Amniotic stem cell (primary cell): ENCODE measurements around the gene EIF1.
"Not testable (repeated sequence)": the region's sequence is repeated elsewhere in the genome, so short reads cannot be mapped to it uniquely, and the experiment has no call there.

ENCODE experiments used
- DNase-seq: peaks from one replicate; lab custom pipeline; 2025; lab: John Stamatoyannopoulos, UW

EIF1 gene

DNA sequence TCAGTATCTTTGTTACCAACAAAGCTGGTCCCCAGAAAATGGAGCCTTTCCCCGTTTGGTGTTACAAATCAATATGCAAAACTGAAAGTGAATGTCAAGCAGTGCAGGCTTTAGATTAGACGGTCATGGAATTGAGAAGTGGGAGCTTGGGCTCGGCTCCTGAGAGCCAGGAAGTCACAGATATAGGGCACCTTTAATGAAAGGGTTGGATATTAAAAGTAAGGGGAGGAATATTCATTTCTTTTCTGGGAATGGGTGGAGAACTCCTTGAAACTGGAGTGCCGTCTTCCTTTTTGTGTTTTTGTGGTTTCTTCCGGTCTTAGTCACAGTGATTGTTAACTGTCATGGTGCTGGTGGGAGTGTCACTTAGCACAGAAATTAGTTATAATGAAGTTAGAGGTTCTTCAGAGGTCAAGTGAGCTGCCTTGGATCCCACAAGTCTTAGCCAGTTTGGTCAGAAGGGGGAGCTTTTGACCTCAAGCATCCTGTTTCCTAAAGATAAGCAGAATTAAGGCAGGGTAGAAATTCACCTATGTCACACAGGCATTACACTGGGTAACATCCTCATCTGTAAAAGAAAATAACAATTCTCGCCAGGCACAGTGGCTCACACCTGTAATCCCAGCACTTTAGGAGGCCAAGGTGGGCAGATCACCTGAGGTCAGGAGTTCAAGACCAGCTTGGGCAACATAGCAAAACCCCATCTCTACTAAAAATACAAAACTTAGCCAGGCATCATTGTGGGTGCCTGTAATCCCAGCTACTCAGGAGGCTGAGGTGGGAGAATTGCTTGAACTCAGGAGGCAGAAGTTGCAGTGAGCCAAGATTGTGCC, 9.6 kb upstream of the EIF1 start:
- no peak for DNase-seq

DNA sequence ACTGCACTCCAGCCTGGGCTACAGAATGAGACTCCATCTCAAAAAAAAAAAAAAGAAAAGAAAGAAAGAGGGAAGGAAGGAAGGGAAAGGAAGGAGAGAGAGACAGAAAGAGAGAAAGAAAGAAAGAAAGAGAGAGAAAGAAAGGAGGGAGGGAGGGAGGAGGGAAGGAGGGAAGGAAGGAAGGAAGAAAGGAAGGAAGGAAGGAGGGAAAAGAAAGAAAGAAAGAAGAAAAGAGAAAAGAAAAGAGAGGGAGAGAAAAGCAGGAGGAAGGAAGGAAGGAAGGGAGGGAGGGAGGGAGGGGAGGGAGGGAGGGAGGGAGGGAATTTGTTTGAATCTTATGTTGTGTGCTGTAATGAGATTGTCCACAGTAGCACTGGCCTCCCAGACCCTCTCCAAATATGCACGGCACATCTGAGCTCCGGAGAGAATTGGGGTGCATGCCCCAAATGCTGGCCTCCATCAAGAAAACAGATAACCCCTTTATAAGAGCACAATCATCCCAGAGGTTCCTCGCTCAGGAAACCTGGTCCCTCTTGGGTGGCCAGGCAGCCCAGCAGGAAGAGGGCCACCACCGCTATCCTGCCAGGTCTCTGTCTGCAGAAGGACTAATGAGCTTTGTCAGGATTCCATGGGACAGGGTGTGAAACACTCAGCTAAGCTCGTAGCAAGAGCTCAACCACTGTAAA, 8.8 kb upstream of the EIF1 start:
- no peak for DNase-seq

DNA sequence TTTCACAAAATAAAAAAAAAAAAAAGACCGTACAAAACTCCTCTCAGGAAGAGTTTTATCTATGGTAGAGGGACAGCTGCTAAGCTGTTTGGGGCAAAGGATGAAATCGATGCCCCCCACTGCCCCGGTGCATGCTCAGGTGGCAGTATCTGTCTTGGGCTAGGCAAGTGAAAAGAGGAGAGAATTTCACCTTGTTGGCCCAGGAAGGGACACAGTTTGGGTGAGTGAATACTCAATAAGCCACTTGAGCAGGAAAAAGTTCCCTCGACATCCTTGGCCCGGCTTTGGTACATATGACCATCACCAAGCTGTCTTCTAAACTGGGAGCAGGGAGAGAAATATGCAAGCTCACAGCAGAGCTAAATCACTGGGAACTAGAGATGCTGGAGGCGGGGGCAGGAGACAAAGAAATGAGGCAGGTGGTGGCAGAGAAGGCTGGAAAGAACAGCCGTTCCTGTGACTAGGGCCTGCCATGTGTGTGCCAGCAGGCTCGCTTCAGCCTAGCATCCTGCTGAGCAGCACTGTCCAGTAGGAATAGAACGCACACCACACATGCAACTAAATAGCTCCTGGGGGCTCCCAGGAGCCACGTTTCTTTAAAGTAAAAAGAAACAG, 8.2 kb upstream of the EIF1 start:
- DNase-seq, result no peak

DNA sequence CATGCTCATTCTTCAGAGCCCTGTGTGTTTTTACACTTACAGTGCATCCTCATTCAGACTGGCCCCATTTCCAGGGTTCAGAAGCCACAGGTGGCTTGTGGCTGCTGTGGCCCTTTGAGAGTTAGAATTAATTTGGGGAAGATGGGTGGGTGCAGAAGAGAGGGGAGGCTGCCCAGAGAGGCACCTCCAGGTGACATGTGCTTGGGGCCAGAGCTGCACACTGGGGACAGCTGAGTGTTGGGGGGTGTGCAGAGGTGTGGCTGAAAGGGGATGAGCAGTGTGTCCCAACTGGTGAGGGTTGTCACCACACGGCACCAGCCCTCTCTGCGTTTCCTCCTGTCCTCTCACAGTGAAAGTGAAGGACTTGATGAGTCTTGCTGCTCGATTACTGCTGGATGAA, 6.9 kb upstream of the EIF1 start:
- no peak for DNase-seq

DNA sequence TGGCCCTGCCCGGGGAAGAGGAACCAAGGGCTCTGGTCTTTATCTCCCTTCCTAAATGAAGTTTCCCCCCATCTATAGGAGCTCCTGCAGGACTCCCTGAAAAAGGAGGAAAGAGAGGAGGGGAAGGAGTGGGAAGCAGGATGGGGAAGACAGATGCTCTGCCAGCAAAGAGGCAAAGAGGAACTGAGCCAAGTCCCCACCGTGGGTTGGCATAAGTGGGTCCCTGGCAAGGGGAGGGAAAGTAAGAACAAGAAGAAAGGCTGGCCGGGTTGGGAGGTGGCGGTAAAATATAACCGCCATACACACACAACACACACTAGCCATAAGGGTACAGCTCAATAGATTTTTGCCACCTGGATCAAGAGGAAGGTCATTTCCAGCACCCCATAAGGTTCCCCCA, 6.1 kb upstream of the EIF1 start:
- DNase-seq, result no peak

DNA sequence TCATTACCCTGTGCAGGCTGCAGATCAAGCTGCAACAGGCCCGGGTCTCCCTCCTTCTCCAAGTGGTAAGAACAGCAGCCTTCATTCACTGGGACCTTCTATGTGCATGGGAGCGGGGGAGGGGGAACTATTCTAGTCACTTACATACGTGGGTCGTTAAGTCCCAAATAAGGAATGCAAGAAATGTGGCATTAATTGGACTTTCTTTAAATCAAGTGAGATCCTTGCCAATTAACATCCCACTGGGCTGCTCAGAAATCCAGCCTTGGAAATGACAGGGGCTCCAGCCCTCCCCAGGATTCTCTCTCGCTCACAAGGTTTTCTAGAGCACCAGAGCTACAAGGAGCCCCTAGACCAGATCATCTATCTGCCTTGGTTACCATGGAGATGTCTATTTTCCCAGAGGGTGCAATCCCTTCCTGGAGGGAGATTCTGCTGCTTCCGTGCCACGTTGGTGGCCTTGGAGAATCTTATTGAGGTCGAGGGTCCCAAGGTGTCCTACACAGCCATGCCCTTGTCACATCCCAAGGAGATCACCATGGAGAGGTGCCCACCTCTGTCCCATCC, 5.2 kb upstream of the EIF1 start:
- no peak for DNase-seq

DNA sequence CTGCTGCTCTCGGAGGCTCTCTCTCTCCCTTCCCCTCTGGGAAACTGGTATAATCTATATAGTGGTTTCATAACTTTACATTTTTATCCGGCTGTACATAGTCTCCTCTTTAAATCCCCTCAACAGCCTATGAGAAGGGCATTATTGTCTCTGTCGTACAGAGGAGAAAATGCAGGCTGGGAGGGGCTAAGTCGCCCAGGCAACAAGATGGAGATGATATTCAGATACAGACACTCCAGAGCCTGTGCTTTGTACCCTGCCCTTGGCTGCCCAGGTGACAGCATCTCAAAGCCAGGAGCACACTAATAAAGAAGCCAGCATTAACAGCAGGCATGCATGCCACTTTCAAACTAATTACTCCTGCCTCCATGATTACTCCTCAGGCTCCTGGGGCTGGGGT, 4.7 kb upstream of the EIF1 start:
- no peak for DNase-seq

DNA sequence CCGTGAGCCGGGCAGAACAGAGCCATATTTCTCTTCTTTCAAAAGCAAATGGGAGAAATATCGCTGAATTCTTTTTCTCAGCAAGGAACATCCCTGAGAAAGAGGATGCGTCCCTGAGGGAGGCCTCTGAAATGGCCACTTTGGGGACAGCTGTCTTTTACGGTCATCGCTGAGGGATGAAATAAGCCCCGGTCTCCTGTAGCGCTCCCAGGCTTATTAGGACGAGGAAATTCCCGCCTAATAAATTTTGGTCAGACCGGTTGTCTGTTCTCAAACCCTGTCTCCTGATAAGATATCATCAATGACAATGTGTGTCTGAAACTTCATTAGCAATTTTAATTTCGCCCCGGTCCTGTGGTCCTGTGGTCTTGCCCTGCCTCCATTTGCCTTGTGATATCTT, 2.9 kb upstream of the EIF1 start:
- not testable (repeated sequence) for DNase-seq

DNA sequence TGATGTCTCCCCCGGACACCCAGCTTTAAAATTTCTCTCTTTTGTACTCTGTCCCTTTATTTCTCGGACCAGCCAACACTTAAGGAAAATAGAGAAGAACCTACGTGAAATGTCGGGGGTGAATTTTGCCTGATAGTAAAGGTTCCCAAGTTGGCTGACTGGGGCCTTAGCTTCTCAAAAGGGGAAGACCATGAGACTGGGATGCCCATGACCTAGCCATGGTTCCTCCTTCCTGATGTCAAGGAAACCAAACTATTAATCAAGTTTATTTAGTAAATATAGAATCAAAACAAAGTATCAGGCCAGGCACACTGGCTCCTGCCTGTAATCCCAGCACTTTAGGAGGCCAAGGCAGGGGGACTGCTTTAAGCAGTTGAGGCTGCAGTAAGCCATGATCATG, 2.4 kb upstream of the EIF1 start:
- no peak for DNase-seq

DNA sequence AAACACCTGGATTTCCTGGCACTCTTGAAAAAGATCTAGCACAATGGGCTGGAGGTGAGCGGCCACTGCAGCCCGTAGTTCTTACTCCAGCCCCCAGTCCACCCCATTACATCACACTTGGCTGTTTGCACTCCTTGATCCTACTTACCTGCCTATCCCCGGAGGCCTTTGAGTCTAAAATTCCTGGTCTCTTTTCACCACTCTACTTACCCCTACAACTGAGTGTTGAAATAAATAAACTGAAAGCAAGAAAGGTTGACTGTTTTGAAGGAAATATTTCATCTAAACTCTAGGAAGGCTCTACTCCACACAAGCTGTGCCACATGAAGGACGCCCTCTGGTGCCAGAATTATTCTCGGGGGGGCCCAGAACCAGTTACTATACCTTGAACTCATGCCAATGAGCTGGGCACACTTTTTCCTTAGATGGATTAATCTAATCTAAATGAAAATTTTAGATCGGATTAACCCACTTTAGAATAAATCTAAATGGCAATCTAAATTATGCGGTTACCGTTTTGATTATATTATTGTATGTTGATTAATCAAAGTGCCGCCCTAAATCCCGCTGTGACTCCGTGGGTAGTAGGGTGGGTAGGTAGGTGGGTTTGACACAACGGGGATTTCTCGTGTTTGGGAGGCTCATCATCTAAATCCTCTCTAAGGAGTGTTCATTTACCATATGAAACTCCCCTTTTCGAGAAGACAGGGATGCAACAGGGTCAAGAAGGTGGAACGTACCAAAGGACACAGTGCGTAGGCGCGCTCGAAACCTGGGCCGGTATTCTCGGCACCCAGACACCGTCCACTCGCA, 651 bp upstream of the EIF1 start:
- no peak for DNase-seq

DNA sequence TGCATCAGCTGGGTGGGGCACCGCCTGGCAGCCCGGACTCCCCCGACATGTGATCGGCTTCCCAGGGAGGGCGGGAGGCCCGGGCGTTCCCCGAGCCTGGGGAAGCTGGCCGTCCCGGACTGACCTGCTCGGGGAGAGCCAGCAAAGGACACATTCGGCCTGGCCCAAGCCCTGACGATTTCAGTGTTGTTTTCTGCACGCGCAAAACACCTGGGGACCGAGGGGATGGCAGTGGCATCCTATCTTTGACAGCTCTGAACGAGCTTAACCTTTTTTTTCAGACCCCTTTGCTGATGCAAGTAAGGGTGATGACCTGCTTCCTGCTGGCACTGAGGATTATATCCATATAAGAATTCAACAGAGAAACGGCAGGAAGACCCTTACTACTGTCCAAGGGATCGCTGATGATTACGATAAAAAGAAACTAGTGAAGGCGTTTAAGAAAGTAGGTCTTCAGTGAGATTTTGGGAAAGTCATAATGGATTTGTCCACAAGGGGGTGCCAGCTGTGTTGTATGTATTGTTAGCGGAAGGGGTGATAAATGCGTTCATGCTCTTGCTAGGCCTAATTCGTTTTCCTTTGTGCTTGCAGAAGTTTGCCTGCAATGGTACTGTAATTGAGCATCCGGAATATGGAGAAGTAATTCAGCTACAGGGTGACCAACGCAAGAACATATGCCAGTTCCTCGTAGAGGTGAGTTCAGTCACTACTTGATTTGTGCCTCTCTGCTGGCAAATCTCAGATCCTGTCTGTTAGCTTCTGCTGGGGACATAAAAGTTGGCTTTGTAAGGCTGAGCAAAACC, 1.0 kb downstream of the EIF1 start:
- peak; percentile 27 for DNase-seq

DNA sequence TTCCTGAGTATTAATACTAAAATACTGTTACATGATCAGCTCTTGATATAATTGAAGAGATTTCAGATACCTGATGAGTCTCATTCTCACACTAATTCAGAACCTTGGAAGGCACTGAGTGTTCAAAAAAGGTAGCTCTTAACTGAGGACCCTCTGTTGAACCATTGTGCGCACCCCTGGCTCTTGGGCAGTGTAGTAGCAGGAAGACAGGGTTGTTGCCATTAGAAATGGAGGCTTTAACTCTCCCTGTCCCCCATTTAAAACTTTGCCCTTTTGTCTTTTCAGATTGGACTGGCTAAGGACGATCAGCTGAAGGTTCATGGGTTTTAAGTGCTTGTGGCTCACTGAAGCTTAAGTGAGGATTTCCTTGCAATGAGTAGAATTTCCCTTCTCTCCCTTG, 1.8 kb downstream of the EIF1 start:
- DNase-seq, result no peak

DNA sequence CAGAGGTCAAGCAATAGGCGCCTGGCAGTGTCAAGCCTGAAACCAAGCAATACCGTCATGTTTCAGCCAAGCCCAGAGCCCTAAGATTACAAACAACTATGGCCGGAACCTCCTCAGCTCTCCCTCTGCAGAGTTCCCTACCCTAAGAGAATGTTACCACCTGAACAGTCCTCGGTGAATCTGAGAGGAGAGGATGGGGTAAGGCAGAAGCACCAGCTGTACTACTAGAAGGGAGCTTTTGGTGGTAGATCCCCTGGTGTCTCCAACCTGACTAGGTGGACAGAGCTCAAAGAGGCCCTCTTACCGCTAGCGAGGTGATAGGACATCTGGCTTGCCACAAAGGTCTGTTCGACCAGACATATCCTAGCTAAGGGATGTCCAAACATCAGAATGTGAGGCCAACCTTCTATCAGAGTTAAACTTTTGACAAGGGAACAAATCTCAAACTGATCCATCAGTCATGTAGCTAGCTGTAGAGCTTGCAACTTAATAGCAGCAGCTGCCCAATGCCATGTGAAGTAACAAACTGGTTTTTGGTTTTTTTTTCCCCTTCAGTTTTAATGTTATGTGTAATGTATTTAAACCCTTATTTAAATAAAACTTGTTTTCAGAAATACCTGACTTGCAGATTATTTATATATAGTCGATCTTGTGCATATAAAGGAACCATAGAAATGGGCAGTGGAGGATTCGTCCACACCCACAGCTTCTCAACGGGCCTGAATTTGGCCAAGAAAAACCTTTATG, 2.5 kb downstream of the EIF1 start:
- DNase-seq, result no peak

DNA sequence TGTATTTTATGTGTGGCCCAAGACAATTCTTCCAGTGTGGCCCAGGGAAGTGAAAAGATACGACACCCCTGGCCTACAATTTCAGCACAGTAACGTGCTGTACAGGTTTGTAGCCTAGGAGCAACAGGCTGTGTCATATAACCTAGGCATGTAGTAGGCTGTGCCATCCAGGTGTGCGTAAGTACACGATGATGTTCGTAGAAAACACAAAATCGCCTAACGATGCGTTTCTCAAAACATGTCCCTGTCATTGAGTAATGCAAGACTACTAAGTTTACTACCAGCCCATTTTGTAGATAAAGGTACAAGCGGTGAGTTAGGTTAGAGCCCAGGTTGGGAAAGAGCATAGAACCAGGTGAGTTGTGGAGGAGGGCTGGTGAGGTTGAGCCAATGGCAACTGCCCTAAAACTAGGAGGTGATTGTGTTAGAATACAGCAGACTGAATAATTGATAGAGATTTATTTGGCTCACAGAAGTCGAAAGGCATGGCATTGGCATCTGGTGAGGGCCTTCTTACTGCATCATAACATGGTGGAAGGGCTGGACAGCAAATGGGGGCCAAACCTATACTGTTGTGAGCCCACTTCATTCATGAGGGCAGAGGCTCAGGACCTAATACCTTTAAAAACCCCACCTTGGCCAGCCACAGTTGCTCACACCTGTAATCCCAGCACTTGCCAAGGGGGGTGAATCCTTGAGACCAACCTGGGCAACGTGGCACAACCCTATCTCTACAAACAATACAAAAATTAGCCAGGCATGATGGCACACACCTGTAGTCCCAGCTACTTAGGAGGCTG, 4.2 kb downstream of the EIF1 start:
- no peak for DNase-seq

DNA sequence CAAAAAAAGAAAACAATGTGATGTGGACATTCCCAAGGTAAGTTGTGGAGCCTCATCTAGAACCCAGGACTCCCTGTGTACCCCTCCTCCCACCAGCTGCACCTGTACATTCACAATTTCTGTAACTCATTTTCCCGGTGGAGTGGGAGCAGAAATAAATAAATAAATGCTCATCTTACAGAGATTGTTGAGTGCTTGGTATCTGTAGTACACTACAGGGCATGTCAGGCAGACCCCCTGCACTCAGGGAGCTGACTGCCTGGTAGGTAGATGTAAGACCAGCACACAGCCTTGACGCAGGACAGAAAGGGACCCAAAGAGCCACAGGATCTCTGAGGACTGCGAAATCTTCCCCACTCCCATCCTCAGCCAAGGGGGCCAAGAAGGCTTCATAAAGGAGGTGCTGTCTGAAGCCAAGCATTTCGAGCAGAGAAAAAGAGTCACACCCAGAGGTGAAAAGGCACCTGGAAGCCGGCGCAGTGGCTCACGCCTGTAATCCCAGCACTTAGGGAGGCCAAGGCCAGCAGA, 6.5 kb downstream of the EIF1 start:
- DNase-seq, result no peak

DNA sequence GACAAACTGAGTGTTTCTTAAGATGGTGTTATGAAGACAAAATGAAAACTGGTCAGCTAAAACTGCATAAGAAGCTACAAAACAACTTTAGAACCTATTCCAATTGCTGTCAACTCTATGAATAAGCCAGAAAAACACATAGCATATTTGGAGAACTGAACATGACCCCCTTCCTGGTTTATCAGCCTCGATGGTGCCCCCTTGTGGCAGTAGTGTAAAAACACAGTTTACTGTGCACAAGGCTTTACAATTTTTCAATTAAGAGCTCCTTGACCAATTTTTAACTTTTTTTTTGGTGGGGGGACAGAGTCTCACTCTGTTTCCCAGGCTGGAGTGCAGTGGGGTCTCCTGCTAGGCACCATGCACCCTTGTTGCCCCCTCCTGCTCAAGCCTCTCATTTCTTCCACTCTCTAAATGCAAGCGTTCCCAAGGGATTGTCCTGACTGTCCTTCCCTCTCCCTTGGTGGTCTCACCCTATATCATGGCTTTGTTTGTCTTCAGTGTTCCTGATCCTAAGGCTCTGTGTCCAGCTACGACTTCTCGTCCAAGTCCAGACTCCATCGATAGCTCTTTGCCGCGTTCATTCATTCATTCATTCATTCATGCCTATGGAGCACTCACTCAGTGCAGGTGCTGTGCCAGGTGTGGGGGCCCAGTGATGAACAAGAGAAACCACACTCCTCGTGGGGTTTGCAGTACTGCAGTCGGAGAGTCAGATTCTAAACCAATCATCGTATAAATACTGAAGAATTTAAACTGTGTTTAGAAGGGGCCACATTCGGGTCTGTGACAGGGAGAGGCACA, 7.5 kb downstream of the EIF1 start:
- DNase-seq, result peak; percentile 74

DNA sequence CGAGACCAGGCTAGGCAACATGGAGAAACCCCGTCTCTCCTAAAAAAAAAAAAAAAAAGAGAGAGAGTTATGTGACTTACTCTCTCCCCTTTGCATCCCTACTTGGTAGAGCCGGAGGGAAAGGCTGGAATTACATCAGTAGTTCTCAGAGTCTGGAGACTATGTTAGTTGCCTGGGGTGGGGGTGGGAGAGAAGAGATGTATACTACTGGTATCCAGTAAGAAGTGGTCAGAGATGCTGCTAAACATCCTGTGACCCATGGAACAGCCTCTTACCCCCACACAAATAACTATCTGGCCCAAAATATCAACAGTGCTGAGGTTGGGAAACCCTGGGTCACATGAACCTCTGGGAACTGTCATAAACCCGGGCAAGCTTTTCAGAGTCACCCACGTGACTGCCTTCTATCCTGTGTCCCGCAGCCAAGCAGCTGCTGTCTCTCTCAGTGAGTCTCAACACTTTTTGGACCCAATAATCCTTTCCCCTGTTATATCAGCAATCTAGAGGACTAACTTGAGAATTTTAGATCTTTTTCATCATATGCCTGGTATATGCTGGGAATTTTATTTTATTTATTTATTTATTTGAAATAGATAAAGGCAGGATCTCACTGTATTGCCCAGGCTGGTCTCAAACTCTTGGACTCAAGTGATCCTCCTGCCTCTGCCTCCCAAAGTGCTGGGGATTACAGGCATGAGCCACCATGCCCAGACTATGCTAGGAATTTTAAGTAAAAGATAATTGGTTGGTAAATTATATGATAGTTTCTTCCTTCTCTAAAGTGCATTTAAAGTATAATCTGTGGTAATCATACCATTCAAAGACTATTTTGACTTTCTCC, 8.7 kb downstream of the EIF1 start:
- no peak for DNase-seq

DNA sequence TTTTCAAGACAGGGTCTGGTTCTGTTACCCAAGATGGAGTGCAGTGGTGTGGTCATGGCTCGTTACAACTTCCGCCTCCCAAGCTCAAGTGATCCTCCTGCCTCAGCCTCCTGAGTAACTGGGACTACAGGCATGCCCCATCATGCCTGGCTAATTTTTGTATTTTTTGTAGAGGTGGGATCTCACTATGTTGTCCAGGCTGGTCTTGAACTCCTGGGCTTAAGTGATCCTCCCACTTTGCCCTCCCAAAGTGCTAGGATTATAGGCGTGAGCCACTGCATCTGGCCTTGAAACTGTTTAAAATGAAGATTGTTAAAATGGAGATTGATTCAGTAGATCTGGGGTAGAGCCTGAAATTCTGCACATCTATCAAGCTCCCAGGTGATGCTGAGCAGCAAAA, 12.2 kb downstream of the EIF1 start:
- not testable (repeated sequence) for DNase-seq
